Spleen (tissue), 11 donors: ENCODE data around the gene CNGA3. TPM values are rescaled to one million over a fixed set of nuclear protein-coding genes. Genes with fewer than 3 reads are reported as not detected.

Experiments used
- DNase-seq: peaks from one replicate; pipeline ENCODE4 v3.0.0-alpha.2; 2020
- H3K27ac ChIP-seq, 8 donors: fragments of 200-600 bp; sonication (generic) in 7 of 8; 1 replicate in 4 of 8; 2 replicates in 4 of 8; pipeline versions ENCODE4 v1.5.0 to v1.8.0; 2016 to 2021; ENCODE audit warnings: inconsistent platforms in 4 of 8, mild to moderate bottlenecking in 4 of 8, moderate library complexity in 1 of 8
- H3K27me3 ChIP-seq, 7 donors: fragments of 200-600 bp; sonication (generic) in 6 of 7; replicated peaks in 1 of 7; 1 replicate in 4 of 7; 2 replicates in 3 of 7; pipeline versions ENCODE4 v1.5.0 to v1.8.0; 2016 to 2021; ENCODE audit warnings: inconsistent platforms in 3 of 7, mild to moderate bottlenecking in 1 of 7
- H3K36me3 ChIP-seq, 6 donors: fragments of 200-600 bp; sonication (generic) in 5 of 6; 1 replicate in 4 of 6; 2 replicates in 2 of 6; pipeline versions ENCODE4 v1.5.0 to v1.8.0; 2016 to 2021; ENCODE audit warnings: inconsistent platforms in 2 of 6
- H3K4me1 ChIP-seq, 6 donors: fragments of 200-600 bp; sonication (generic) in 5 of 6; 1 replicate in 3 of 6; 2 replicates in 3 of 6; pipeline versions ENCODE4 v1.5.0 to v1.8.0; 2016 to 2021; ENCODE audit warnings: inconsistent platforms in 3 of 6
- H3K4me3 ChIP-seq, 8 donors: fragments of 200-600 bp; sonication (generic) in 7 of 8; 1 replicate in 4 of 8; 2 replicates in 4 of 8; pipeline versions ENCODE4 v1.5.0 to v1.8.0; 2016 to 2021; ENCODE audit warnings: inconsistent platforms in 4 of 8, mild to moderate bottlenecking in 4 of 8, moderate library complexity in 2 of 8
- H3K9me3 ChIP-seq, 8 donors: fragments of 200-600 bp; sonication (generic) in 7 of 8; 1 replicate in 4 of 8; 2 replicates in 4 of 8; pipeline versions ENCODE4 v1.5.0 to v1.8.0; 2016 to 2021; ENCODE audit warnings: inconsistent platforms in 4 of 8
- CTCF ChIP-seq, 11 experiments: fragments of 200-600 bp in 7 of 11; fragments of 450-650 bp in 4 of 11; sonication (generic) in 4 of 11; IDR thresholded peaks in 8 of 11; conservative IDR thresholded peaks in 3 of 11; 1 replicate in 7 of 11; 2 replicates in 4 of 11; pipeline versions ENCODE4 v1.4.0 to v1.8.0; 2016 to 2021; ENCODE audit warnings: antibody characterized with exemption in 11 of 11, inconsistent platforms in 4 of 11, mild to moderate bottlenecking in 1 of 11
- POLR2A ChIP-seq, 3 donors: fragments of 450-650 bp; IDR thresholded peaks; one replicate each; pipeline ENCODE4 v1.5.1; 2017; ENCODE audit warnings: antibody characterized with exemption in 3 of 3, mild to moderate bottlenecking in 1 of 3
- POLR2AphosphoS5 ChIP-seq, 3 donors: sonication (generic); formaldehyde crosslinking; IDR thresholded peaks; one replicate each; pipeline ENCODE4 v1.5.1; 2017; ENCODE audit warnings: antibody characterized with exemption in 3 of 3
- WGBS, 5 donors: extraction: QIAGEN DNeasy Blood & Tissue Kit in 3 of 5; methylation state at CpG; one replicate each; pipeline versions ENCODE4 v1.1.5 to v1.1.7; 2013 to 2018; 5-methylcytosine and 5-hydroxymethylcytosine counted together
- intact Hi-C: fragments of 100-400 bp; cut with DNase I; formaldehyde crosslinking; loops from one replicate; pipeline ENCODE4 v1.15.0; 2023; ENCODE audit warnings: low total_unique reads
- polyA plus RNA-seq, 3 donors: library from polyadenylated mRNA; stranded (reverse); fragments of 200-250 nt; gene quantifications; one replicate each; pipeline ENCODE4 v1.2.1, GENCODE V29; 2013
- total RNA-seq, 7 donors: library from RNA; depleted of rRNA in 3 of 7; stranded (reverse); fragments of >200 nt in 3 of 7; fragmentation: NEBNext Ultra II Directional in 4 of 7; extraction: Animal tissue kit (Norgen Biotek cat#: 25700) in 4 of 7; gene quantifications; one replicate each; pipeline versions ENCODE4 v1.1.0 to v1.2.1, GENCODE V29; 2016 to 2021
- donor health status: healthy with polysubstance abuse.
- donor health status: DM: no; HTN: no; CAD: no; lungs with moderate emphysema.
- donor health status: DM: no; HTN: no; CAD: no.
- donor health status: Bipolar disorder and iron deficiency.
- donor health status: healthy.
- donor health status: DM: no; HTN: no; CAD: no.
- donor health status: DM: yes; HTN: yes; CAD: no.

Gene CNGA3
- total and polyA plus RNA-seq, 10 donors = not detected

GRCh38 chr2:98329549-98329948, 16.7 kb upstream of the CNGA3 start:
- 76 to 94% (median 82%) methylated on average over 4 of the region's 4 CpGs for WGBS, 5 donors
- no peak overlapping the region for H3K4me3 ChIP-seq
- H3K9me3 ChIP-seq = peaks cover 0 to 11% (median 4%) of the 10 kb centered on the region in 8 donors
- no peak overlapping the region for H3K27ac ChIP-seq
- peaks cover 0 to 9% (median 0%) of the 10 kb centered on the region in 7 donors for H3K27me3 ChIP-seq
- intact Hi-C loops = no loop called here
- H3K36me3 ChIP-seq = no peaks in the 10 kb centered on the region
- no peak for DNase-seq
- no peaks in the 10 kb centered on the region for H3K4me1 ChIP-seq
- TF ChIP-seq CTCF (IDR thresholded peaks at IDR 0.05 in 8 of 11, conservative IDR thresholded peaks at IDR 0.05 in 3 of 11) (no peak), POLR2A (IDR thresholded peaks at IDR 0.05) (no peak), POLR2AphosphoS5 (IDR thresholded peaks at IDR 0.05) (no peak)

- H3K27me3 ChIP-seq = peaks cover 0 to 9% (median 0%) of the 10 kb centered on the region in 7 donors
- WGBS, 5 donors = 71 to 84% (median 81%) methylated on average over 5 of the region's 5 CpGs
- no peak for DNase-seq
- H3K4me3 ChIP-seq = no peak overlapping the region
- TF ChIP-seq CTCF (IDR thresholded peaks at IDR 0.05 in 8 of 11, conservative IDR thresholded peaks at IDR 0.05 in 3 of 11) (no peak), POLR2AphosphoS5 (IDR thresholded peaks at IDR 0.05) (no peak), POLR2A (IDR thresholded peaks at IDR 0.05) (no peak)
- no peak overlapping the region for H3K27ac ChIP-seq
- H3K4me1 ChIP-seq = no peaks in the 10 kb centered on the region
- H3K36me3 ChIP-seq = no peaks in the 10 kb centered on the region
- peaks cover 0 to 8% (median 2%) of the 10 kb centered on the region in 8 donors for H3K9me3 ChIP-seq
- intact Hi-C loops = no loop called here
Observed at GRCh38 chr2:98332989-98333388, 13.3 kb upstream of the CNGA3 start.

GRCh38 chr2:98333922-98334321, 12.3 kb upstream of the CNGA3 start:
- peaks cover 0 to 9% (median 0%) of the 10 kb centered on the region in 7 donors for H3K27me3 ChIP-seq
- H3K36me3 ChIP-seq = no peaks in the 10 kb centered on the region
- no peak for DNase-seq
- TF ChIP-seq POLR2A (IDR thresholded peaks at IDR 0.05) = no peak
- no peak for TF ChIP-seq CTCF (IDR thresholded peaks at IDR 0.05 in 8 of 11, conservative IDR thresholded peaks at IDR 0.05 in 3 of 11)
- no peak for TF ChIP-seq POLR2AphosphoS5 (IDR thresholded peaks at IDR 0.05)
- no peak overlapping the region for H3K4me3 ChIP-seq
- 54 to 73% (median 57%) methylated on average over 2 of the region's 2 CpGs for whole genome bisulfite sequencing, 5 donors
- peaks cover 0 to 9% (median 3%) of the 10 kb centered on the region in 8 donors for H3K9me3 ChIP-seq
- no peak overlapping the region for H3K27ac ChIP-seq
- intact Hi-C loops = no loop called here
- no peaks in the 10 kb centered on the region for H3K4me1 ChIP-seq

- H3K9me3 ChIP-seq = peaks cover 0 to 9% (median 3%) of the 10 kb centered on the region in 8 donors
- no peak for DNase-seq
- H3K27me3 ChIP-seq = peaks cover 0 to 10% (median 0%) of the 10 kb centered on the region in 7 donors
- intact Hi-C loops = no loop called here
- H3K4me3 ChIP-seq = no peak overlapping the region
- WGBS, 5 donors = 32 to 39% (median 36%) methylated on average over 4 of the region's 4 CpGs
- TF ChIP-seq POLR2AphosphoS5 (IDR thresholded peaks at IDR 0.05) = no peak
- TF ChIP-seq POLR2A (IDR thresholded peaks at IDR 0.05) = no peak
- no peak for TF ChIP-seq CTCF (IDR thresholded peaks at IDR 0.05 in 8 of 11, conservative IDR thresholded peaks at IDR 0.05 in 3 of 11)
- no peaks in the 10 kb centered on the region for H3K4me1 ChIP-seq
- no peaks in the 10 kb centered on the region for H3K36me3 ChIP-seq
- H3K27ac ChIP-seq = no peak overlapping the region
Observed at GRCh38 chr2:98334439-98335078, 11.7 kb upstream of the CNGA3 start.
